Omental fat pad (tissue), 4 donors: ENCODE results near the gene ITGA1. TPM values are rescaled to one million over a fixed set of nuclear protein-coding genes. Genes with fewer than 3 reads are reported as not detected.

Experiments
- ATAC-seq: fragments of 150-250 bp; one replicate; pipeline ENCODE4 v1.9.1; 2016; ENCODE audit warnings: mild to moderate bottlenecking, moderate library complexity; ENCODE audit not compliant: low FRiP score
- DNase-seq: peaks from one replicate; pipeline ENCODE4 v3.0.0-alpha.2; 2019; ENCODE audit warnings: low spot score
- total RNA-seq, 4 donors: library from RNA; depleted of rRNA; stranded (reverse); fragments of >200 nt; gene quantifications; one replicate each; pipeline ENCODE4 v1.1.0, GENCODE V29; 2016
- TF ChIP-seq, protein P1 (sequence below), 3 donors: fragments of 450-650 bp; IDR thresholded peaks; one replicate each; pipeline ENCODE4 v1.5.1; 2016 to 2017; ENCODE audit warnings: antibody characterized with exemption in 3 of 3, mild to moderate bottlenecking in 3 of 3, moderate library complexity in 2 of 3

The ITGA1 gene
- total RNA-seq, 4 donors from 2014 or later = 23.0 to 181 (median 55.0) TPM

DNA sequence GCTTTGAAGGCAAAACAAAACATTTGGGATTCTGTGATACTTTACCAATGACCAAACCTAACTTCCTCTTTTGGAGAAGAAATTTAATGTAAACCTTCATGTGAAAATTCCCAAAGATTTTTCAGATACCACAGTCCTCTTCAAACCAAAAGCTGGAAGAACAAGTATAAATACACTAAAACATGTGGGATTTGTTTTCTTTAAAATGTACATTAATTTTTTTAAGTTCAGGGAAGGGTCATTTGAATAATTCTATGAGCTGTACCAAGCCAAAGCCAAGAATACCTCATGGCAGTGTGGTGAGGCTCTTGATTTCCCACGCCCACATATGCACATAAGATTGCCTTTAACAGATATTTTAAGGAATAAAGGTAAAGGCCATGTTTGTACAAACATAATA is 28.4 kb upstream of the ITGA1 start:
- no peak for ATAC-seq
- TF ChIP-seq, protein P1, sequence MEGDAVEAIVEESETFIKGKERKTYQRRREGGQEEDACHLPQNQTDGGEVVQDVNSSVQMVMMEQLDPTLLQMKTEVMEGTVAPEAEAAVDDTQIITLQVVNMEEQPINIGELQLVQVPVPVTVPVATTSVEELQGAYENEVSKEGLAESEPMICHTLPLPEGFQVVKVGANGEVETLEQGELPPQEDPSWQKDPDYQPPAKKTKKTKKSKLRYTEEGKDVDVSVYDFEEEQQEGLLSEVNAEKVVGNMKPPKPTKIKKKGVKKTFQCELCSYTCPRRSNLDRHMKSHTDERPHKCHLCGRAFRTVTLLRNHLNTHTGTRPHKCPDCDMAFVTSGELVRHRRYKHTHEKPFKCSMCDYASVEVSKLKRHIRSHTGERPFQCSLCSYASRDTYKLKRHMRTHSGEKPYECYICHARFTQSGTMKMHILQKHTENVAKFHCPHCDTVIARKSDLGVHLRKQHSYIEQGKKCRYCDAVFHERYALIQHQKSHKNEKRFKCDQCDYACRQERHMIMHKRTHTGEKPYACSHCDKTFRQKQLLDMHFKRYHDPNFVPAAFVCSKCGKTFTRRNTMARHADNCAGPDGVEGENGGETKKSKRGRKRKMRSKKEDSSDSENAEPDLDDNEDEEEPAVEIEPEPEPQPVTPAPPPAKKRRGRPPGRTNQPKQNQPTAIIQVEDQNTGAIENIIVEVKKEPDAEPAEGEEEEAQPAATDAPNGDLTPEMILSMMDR (IDR thresholded peaks at IDR 0.05) = no peak
- DNase-seq = no peak

DNA sequence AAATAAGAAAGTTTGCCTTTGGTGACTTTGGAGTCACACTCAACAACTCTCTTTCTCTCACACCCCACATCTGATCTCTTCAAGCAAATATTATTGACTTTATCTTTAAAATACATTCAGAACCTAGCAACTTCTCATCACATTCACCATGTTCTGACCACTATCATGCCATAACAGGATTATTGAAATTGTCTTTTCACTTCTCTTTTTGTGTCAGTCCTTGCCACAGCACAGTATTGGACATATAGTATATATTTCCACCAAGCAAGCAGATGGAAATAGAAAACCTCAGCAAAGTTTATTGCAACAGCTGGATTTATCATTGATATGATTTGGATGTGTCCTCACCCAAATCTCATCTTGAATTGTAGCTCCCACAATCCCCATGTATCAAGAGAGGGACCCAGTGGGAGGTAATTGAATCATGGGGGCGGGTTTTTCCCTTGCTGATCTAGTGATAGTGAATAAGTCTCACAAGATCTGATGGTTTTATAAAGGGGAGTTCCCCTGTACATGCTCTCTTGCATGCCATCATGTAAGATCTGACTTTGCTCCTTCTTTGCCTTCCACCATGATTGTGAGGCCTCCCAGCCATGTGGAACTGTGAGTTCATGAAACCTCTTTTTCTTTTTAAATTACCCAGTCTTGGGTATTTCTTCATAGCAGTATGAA is 26.9 kb upstream of the ITGA1 start:
- ATAC-seq = no peak
- TF ChIP-seq, protein P1 (IDR thresholded peaks at IDR 0.05) = no peak
- no peak for DNase-seq

DNA sequence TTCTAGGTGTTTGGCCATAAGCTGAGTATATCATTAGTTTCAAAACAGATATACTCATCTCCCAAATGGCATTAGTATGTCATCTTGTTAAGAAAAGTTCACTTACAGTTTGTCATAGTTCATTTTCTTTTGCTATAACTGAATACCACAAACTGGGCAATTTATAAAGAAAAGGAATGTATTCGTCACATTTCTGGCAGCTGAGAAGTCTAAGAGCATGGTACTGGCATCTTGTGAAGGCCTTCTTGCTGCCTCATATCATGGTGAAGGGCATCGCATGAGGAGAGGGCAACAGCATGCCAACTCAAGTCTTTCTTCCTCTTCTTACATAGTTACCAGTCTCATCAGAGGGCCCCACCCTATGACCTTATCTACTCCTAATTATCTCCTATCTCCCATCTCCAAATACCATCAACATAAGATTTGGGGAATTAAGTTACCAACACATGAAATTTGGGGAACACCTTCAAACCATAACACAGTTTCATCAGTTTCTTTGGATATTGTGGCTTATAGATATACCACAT is 20.4 kb upstream of the ITGA1 start:
- ATAC-seq (no peak), DNase-seq (no peak)
- TF ChIP-seq, protein P1 (IDR thresholded peaks at IDR 0.05) = no peak

DNA sequence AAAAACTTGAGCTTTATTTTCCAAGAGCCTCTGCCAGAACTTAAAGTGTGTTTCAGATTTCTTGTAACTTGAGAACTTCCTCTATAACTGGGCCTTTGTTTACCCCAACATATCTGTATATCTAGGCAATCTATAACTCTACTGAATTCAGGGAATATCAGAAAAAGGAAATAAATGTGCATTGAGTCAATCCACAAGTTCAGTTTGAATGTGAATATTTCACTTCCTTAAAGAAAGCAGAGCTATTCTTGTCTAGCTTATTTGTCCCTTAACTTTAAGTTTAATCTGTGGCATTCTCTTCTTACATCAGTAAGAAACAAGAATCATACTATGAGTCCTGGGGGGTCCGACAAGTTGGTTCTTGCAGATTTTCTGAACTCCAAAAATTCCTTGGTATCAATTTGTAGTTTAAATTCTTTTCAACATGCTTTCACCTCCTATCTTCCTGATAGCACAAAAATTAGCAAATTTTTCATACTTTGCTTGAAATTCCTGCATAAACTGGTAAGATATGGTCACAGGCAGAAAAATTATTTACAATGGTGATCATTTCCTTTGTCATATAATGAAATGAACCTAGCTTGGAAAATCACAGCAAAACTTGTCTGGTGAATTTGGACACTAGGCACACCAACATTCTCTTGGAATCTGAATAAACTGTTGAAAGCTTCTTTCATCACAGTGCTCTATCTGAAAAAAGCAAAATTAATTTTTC is 19.8 kb upstream of the ITGA1 start:
- DNase-seq (no peak), ATAC-seq (no peak)
- TF ChIP-seq, protein P1 (IDR thresholded peaks at IDR 0.05) = no peak

DNA sequence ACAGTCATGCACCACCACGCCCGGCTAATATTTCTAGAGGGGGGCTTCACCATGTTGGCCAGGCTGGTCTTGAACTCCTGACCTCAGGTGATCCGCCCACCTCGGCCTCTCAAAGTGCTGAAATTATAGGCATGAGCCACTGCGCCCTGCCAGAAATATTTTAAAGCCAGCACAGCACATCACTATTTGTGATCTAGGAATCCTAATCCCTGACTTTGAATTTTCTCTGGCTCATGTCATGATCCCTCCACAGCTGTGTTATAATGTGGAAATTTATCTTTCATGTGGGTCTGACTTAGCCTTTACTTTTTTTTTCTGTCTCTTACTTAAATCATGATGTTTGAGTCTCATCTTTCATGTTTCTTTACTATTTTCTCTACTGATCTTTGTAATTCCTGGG is 18.7 kb upstream of the ITGA1 start:
- ATAC-seq (no peak), DNase-seq (no peak)
- TF ChIP-seq, protein P1 (IDR thresholded peaks at IDR 0.05) = no peak

DNA sequence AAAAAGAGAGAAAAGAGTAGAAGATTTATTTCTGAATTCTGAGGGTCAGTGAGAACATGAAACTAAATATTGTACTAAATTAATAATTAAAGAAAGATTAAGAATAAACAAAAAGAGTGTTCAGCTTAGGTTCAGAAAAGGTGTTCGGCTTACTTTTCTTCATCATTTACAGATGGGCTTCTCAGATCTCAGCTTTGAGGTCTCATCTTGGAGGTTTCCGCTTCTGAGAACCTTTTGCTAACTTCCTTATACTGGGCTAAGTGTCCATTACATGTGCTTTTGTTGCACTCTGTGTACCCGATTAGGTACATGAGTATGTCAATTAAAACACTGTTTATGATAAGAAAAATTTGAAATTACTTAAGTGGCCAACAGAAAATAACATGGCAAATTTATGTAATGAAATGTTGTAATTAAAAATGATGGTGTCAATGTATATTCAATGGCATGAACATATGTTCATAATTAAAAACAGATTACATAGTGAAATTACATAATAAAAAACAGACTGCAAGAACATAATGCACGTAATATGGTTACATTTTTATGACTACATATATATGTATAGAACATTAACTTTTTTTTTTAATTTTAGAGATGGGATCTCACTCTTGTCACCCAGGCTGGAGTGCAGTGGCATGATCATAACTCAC is 17.3 kb upstream of the ITGA1 start:
- TF ChIP-seq, protein P1 (IDR thresholded peaks at IDR 0.05) = no peak
- DNase-seq (no peak), ATAC-seq (no peak)
